Activated T-cell treated with anti-CD3 and anti-CD28 coated beads, Interleukin-2, amount 50 U/mL, for 24 hours (primary cell): ENCODE measurements around the gene DNAH11.

Experiments used
- DNase-seq: peaks from one replicate; pipeline ENCODE4 v3.0.0-alpha.2; 2020
- H3K27ac Mint-ChIP-seq: 2 replicates; pipeline ENCODE4 v1.8.0; 2020; ENCODE audit warnings: mild to moderate bottlenecking, mixed read lengths
- H3K27me3 Mint-ChIP-seq: 2 replicates; pipeline ENCODE4 v1.8.0; 2020; ENCODE audit warnings: mixed read lengths
- H3K36me3 Mint-ChIP-seq: 2 replicates; pipeline ENCODE4 v1.8.0; 2020; ENCODE audit warnings: low read depth, mixed read lengths
- H3K4me1 Mint-ChIP-seq: 2 replicates; pipeline ENCODE4 v1.8.0; 2020; ENCODE audit warnings: low read depth, mixed read lengths
- H3K4me3 Mint-ChIP-seq: 2 replicates; pipeline ENCODE4 v1.8.0; 2020; ENCODE audit warnings: mild to moderate bottlenecking, moderate library complexity, mixed read lengths
- H3K9me3 Mint-ChIP-seq: 2 replicates; pipeline ENCODE4 v1.8.0; 2020; ENCODE audit warnings: mixed read lengths

Gene DNAH11

GRCh38 chr7:21538936-21539495, 3.8 kb upstream of the DNAH11 start:
- H3K36me3 Mint-ChIP-seq, result no peaks in the 10 kb centered on the region
- H3K4me1 Mint-ChIP-seq, result peaks cover 15% of the 10 kb centered on the region
- H3K27me3 Mint-ChIP-seq, result peaks cover 43% of the 10 kb centered on the region
- DNase-seq, result no peak
- no peaks in the 10 kb centered on the region for H3K9me3 Mint-ChIP-seq
- no peak overlapping the region for H3K27ac Mint-ChIP-seq
- H3K4me3 Mint-ChIP-seq, result no peak overlapping the region

GRCh38 chr7:21543528-21544302, 876 bp downstream of the DNAH11 start:
- Mint-ChIP-seq H3K9me3 (no peaks in the 10 kb centered on the region), H3K36me3 (no peaks in the 10 kb centered on the region), H3K27ac (no peak overlapping the region), H3K4me1 (peaks cover 12% of the 10 kb centered on the region), H3K4me3 (peak overlapping the region; percentile 75), H3K27me3 (peaks cover 66% of the 10 kb centered on the region)
- peak; percentile 42 for DNase-seq

GRCh38 chr7:21544303-21544656, 1.4 kb downstream of the DNAH11 start:
- DNase-seq, result no peak
- H3K36me3 Mint-ChIP-seq, result no peaks in the 10 kb centered on the region
- no peaks in the 10 kb centered on the region for H3K9me3 Mint-ChIP-seq
- H3K4me1 Mint-ChIP-seq, result peaks cover 12% of the 10 kb centered on the region
- H3K4me3 Mint-ChIP-seq, result peak overlapping the region; percentile 75
- H3K27me3 Mint-ChIP-seq, result peaks cover 64% of the 10 kb centered on the region
- no peak overlapping the region for H3K27ac Mint-ChIP-seq

- peaks cover 62% of the 10 kb centered on the region for H3K27me3 Mint-ChIP-seq
- no peak for DNase-seq
- peaks cover 12% of the 10 kb centered on the region for H3K4me1 Mint-ChIP-seq
- no peaks in the 10 kb centered on the region for H3K9me3 Mint-ChIP-seq
- no peak overlapping the region for H3K4me3 Mint-ChIP-seq
- no peaks in the 10 kb centered on the region for H3K36me3 Mint-ChIP-seq
- no peak overlapping the region for H3K27ac Mint-ChIP-seq
Observed at GRCh38 chr7:21544715-21545114, 1.9 kb downstream of the DNAH11 start.

- H3K4me3 Mint-ChIP-seq, result no peak overlapping the region
- no peak for DNase-seq
- H3K9me3 Mint-ChIP-seq, result no peaks in the 10 kb centered on the region
- peaks cover 12% of the 10 kb centered on the region for H3K4me1 Mint-ChIP-seq
- H3K27me3 Mint-ChIP-seq, result peaks cover 40% of the 10 kb centered on the region
- no peak overlapping the region for H3K27ac Mint-ChIP-seq
- no peaks in the 10 kb centered on the region for H3K36me3 Mint-ChIP-seq
Observed at GRCh38 chr7:21547501-21547900, 4.7 kb downstream of the DNAH11 start.

- Mint-ChIP-seq H3K9me3 (no peaks in the 10 kb centered on the region), H3K4me3 (no peak overlapping the region), H3K27me3 (peaks cover 32% of the 10 kb centered on the region), H3K27ac (no peak overlapping the region), H3K4me1 (peaks cover 7% of the 10 kb centered on the region), H3K36me3 (no peaks in the 10 kb centered on the region)
- DNase-seq, result no peak
Observed at GRCh38 chr7:21548491-21548890, 5.7 kb downstream of the DNAH11 start.

GRCh38 chr7:21550076-21550475, 7.2 kb downstream of the DNAH11 start:
- peaks cover 16% of the 10 kb centered on the region for H3K27me3 Mint-ChIP-seq
- no peaks in the 10 kb centered on the region for H3K4me1 Mint-ChIP-seq
- no peak overlapping the region for H3K27ac Mint-ChIP-seq
- no peaks in the 10 kb centered on the region for H3K36me3 Mint-ChIP-seq
- H3K9me3 Mint-ChIP-seq, result no peaks in the 10 kb centered on the region
- no peak overlapping the region for H3K4me3 Mint-ChIP-seq
- no peak for DNase-seq

GRCh38 chr7:21550821-21551531, 8.1 kb downstream of the DNAH11 start:
- H3K4me1 Mint-ChIP-seq, result no peaks in the 10 kb centered on the region
- no peak for DNase-seq
- no peaks in the 10 kb centered on the region for H3K9me3 Mint-ChIP-seq
- no peak overlapping the region for H3K4me3 Mint-ChIP-seq
- H3K27ac Mint-ChIP-seq, result no peak overlapping the region
- no peaks in the 10 kb centered on the region for H3K36me3 Mint-ChIP-seq
- H3K27me3 Mint-ChIP-seq, result peaks cover 7% of the 10 kb centered on the region

GRCh38 chr7:21562385-21562784, 19.5 kb downstream of the DNAH11 start:
- H3K4me3 Mint-ChIP-seq, result no peak overlapping the region
- no peaks in the 10 kb centered on the region for H3K36me3 Mint-ChIP-seq
- H3K27ac Mint-ChIP-seq, result no peak overlapping the region
- no peaks in the 10 kb centered on the region for H3K4me1 Mint-ChIP-seq
- H3K27me3 Mint-ChIP-seq, result no peaks in the 10 kb centered on the region
- no peaks in the 10 kb centered on the region for H3K9me3 Mint-ChIP-seq
- DNase-seq, result no peak

- H3K4me1 Mint-ChIP-seq, result no peaks in the 10 kb centered on the region
- DNase-seq, result no peak
- no peak overlapping the region for H3K27ac Mint-ChIP-seq
- H3K36me3 Mint-ChIP-seq, result no peaks in the 10 kb centered on the region
- no peak overlapping the region for H3K4me3 Mint-ChIP-seq
- no peaks in the 10 kb centered on the region for H3K9me3 Mint-ChIP-seq
- no peaks in the 10 kb centered on the region for H3K27me3 Mint-ChIP-seq
Observed at GRCh38 chr7:21565614-21566013, 22.8 kb downstream of the DNAH11 start.

GRCh38 chr7:21566094-21566493, 23.3 kb downstream of the DNAH11 start:
- Mint-ChIP-seq H3K27me3 (no peaks in the 10 kb centered on the region), H3K4me1 (no peaks in the 10 kb centered on the region), H3K27ac (no peak overlapping the region), H3K36me3 (no peaks in the 10 kb centered on the region), H3K4me3 (no peak overlapping the region), H3K9me3 (no peaks in the 10 kb centered on the region)
- DNase-seq, result no peak

GRCh38 chr7:21568762-21569161, 25.9 kb downstream of the DNAH11 start:
- DNase-seq, result no peak
- Mint-ChIP-seq H3K9me3 (no peaks in the 10 kb centered on the region), H3K4me1 (no peaks in the 10 kb centered on the region)

GRCh38 chr7:21572331-21573313, 29.8 kb downstream of the DNAH11 start:
- H3K36me3 Mint-ChIP-seq, result no peaks in the 10 kb centered on the region
- H3K4me1 Mint-ChIP-seq, result no peaks in the 10 kb centered on the region
- DNase-seq, result no peak
- no peak overlapping the region for H3K4me3 Mint-ChIP-seq
- peaks cover 8% of the 10 kb centered on the region for H3K27me3 Mint-ChIP-seq
- no peaks in the 10 kb centered on the region for H3K9me3 Mint-ChIP-seq
- H3K27ac Mint-ChIP-seq, result no peak overlapping the region

More at GRCh38 chr7:21568762-21569161, 25.9 kb downstream of the DNAH11 start:
- Mint-ChIP-seq H3K27me3 (peaks cover 2% of the 10 kb centered on the region), H3K36me3 (no peaks in the 10 kb centered on the region), H3K27ac (no peak overlapping the region), H3K4me3 (no peak overlapping the region)

- peak overlapping the region; percentile 14 for H3K27ac Mint-ChIP-seq
- no peak overlapping the region for H3K4me3 Mint-ChIP-seq
- H3K4me1 Mint-ChIP-seq, result peaks cover 4% of the 10 kb centered on the region
- no peaks in the 10 kb centered on the region for H3K36me3 Mint-ChIP-seq
- H3K27me3 Mint-ChIP-seq, result peaks cover 5% of the 10 kb centered on the region
- H3K9me3 Mint-ChIP-seq, result peaks cover 10% of the 10 kb centered on the region
- no peak for DNase-seq
Observed at GRCh38 chr7:21579341-21580072, 36.7 kb downstream of the DNAH11 start.
